ENCODE results near the gene SLMAP.
"Not testable (repeated sequence)": the region's sequence is repeated elsewhere in the genome, so short reads cannot be mapped to it uniquely, and the experiment has no call there.

The SLMAP gene

DNA sequence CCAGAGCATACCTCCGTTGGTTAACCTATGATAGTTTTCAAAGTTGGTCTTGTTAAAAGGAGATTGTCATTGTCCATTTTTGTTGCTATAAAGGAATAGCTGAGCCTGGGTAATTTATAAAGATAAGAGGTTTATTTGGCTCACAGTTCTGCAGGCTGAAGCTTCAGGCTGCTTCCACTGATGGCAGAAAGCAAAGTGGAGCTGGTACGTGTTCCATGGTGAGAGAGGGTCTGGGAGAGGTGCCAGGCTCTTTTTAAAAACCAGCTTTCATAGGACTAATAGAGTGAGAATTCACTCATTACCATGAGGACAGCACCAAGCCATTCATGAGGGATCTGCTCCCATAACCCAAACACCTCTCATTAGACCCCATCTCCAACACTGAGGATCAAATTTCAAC, 107.3 kb downstream of the SLMAP start:
- no peaks in the 10 kb centered on the region for H3K27me3 ChIP-seq (ENCODE audit: control insufficient read depth, insufficient read depth, low read length)
- peaks cover 20% of the 10 kb centered on the region for H3K36me3 ChIP-seq (ENCODE audit: insufficient read depth, low read length)
- H3K9ac ChIP-seq (ENCODE audit: low read depth, low read length) = no peak overlapping the region
- H3K9me3 ChIP-seq (replicated peaks; ENCODE audit: low read length) = no peaks in the 10 kb centered on the region
- no peak overlapping the region for H3K4me3 ChIP-seq (ENCODE audit: low read length)
- no peaks in the 10 kb centered on the region for H3K4me1 ChIP-seq (ENCODE audit: control insufficient read depth, insufficient read depth, low read length)
- H3K4me2 ChIP-seq (ENCODE audit: low read length) = no peak overlapping the region

DNA sequence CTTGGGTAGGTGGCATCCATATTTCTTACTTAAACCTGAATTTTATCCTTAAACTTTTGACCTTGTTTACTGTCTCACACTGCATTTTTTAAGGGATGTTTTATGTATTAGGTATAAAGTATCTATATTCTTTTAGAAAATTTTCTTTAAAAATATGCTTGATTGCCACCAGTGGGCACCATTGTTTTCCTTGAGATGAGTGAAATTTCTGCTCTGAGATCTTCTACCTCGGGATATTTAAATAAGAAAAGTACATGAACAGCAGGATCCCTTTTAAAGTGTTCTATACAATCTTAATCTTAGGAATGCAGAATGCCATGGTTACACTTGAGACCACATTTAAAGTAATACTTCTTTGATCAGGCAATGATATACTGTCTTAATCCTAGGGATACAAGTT, 108.7 kb downstream of the SLMAP start:
- Histone ChIP-seq H3K36me3 (ENCODE audit: insufficient read depth, low read length) (peaks cover 7% of the 10 kb centered on the region), H3K9me3 (replicated peaks; ENCODE audit: low read length) (no peaks in the 10 kb centered on the region), H3K9ac (ENCODE audit: low read depth, low read length) (no peak overlapping the region), H3K27me3 (ENCODE audit: control insufficient read depth, insufficient read depth, low read length) (no peaks in the 10 kb centered on the region), H3K4me1 (ENCODE audit: control insufficient read depth, insufficient read depth, low read length) (no peaks in the 10 kb centered on the region), H3K4me3 (ENCODE audit: low read length) (no peak overlapping the region), H3K4me2 (ENCODE audit: low read length) (no peak overlapping the region)

DNA sequence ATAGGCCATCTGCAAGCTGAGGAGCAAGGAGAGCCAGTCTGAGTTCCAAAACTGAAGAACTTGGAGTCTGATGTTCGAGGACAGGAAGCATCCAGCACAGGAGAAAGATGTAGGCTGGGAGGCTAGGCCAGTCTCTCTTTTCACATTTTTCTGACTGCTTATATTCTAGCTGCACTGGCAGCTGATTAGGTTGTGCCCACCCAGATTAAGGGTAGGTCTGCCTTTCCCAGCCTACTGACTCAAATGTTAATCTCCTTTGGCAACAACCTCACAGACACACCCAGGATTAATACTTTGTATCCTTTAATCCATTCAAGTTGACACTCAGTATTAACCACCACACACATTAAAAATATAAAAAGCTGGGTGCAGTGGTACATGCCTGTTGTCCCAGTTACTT, 113.0 kb downstream of the SLMAP start:
- not testable (repeated sequence) for H3K9ac ChIP-seq (ENCODE audit: low read depth, low read length); H3K4me2 ChIP-seq (ENCODE audit: low read length); H3K27me3 ChIP-seq (ENCODE audit: control insufficient read depth, insufficient read depth, low read length); H3K4me3 ChIP-seq (ENCODE audit: low read length); H3K4me1 ChIP-seq (ENCODE audit: control insufficient read depth, insufficient read depth, low read length); H3K36me3 ChIP-seq (ENCODE audit: insufficient read depth, low read length); H3K9me3 ChIP-seq (replicated peaks; ENCODE audit: low read length)

DNA sequence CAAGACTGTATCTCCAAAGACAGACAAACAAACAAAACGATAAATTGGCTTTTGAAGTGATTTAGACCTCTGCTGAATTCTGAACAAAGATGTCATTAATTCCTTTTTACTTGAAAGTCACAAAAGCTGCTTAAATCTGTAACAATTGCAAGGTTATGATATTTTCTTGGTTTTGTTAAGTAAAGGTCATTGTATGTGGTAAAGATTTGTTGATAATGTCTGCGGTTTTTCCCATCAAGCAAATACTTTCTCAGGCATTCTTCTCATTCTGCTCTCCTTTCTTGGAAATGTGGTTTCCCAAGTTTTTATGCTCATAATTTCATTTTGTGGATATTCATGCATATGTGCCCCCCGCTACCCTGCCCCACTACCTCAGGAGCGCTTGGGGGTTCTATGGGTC, 116.5 kb downstream of the SLMAP start:
- H3K4me1 ChIP-seq (ENCODE audit: control insufficient read depth, insufficient read depth, low read length) = no peaks in the 10 kb centered on the region
- H3K9me3 ChIP-seq (replicated peaks; ENCODE audit: low read length) = no peaks in the 10 kb centered on the region
- no peak overlapping the region for H3K9ac ChIP-seq (ENCODE audit: low read depth, low read length)
- no peaks in the 10 kb centered on the region for H3K27me3 ChIP-seq (ENCODE audit: control insufficient read depth, insufficient read depth, low read length)
- H3K36me3 ChIP-seq (ENCODE audit: insufficient read depth, low read length) = no peaks in the 10 kb centered on the region
- no peak overlapping the region for H3K4me3 ChIP-seq (ENCODE audit: low read length)
- H3K4me2 ChIP-seq (ENCODE audit: low read length) = no peak overlapping the region

- Histone ChIP-seq H3K4me1 (ENCODE audit: control insufficient read depth, insufficient read depth, low read length) (no peaks in the 10 kb centered on the region), H3K9me3 (replicated peaks; ENCODE audit: low read length) (no peaks in the 10 kb centered on the region), H3K4me3 (ENCODE audit: low read length) (no peak overlapping the region), H3K4me2 (ENCODE audit: low read length) (no peak overlapping the region), H3K36me3 (ENCODE audit: insufficient read depth, low read length) (no peaks in the 10 kb centered on the region), H3K27me3 (ENCODE audit: control insufficient read depth, insufficient read depth, low read length) (no peaks in the 10 kb centered on the region), H3K9ac (ENCODE audit: low read depth, low read length) (no peak overlapping the region)
These were observed 120.5 kb downstream of the SLMAP start for GRCh38 chr3:57876632-57877031.

- H3K9me3 ChIP-seq (replicated peaks; ENCODE audit: low read length) = no peaks in the 10 kb centered on the region
- no peak overlapping the region for H3K9ac ChIP-seq (ENCODE audit: low read depth, low read length)
- no peak overlapping the region for H3K4me2 ChIP-seq (ENCODE audit: low read length)
- no peak overlapping the region for H3K4me3 ChIP-seq (ENCODE audit: low read length)
- H3K36me3 ChIP-seq (ENCODE audit: insufficient read depth, low read length) = no peaks in the 10 kb centered on the region
- no peaks in the 10 kb centered on the region for H3K27me3 ChIP-seq (ENCODE audit: control insufficient read depth, insufficient read depth, low read length)
- no peaks in the 10 kb centered on the region for H3K4me1 ChIP-seq (ENCODE audit: control insufficient read depth, insufficient read depth, low read length)
These were observed 121.0 kb downstream of the SLMAP start for GRCh38 chr3:57877116-57877515.

GRCh38 chr3:57884436-57884835, 128.3 kb downstream of the SLMAP start:
- not testable (repeated sequence) for H3K36me3 ChIP-seq (ENCODE audit: insufficient read depth, low read length); H3K9me3 ChIP-seq (replicated peaks; ENCODE audit: low read length); H3K4me3 ChIP-seq (ENCODE audit: low read length); H3K4me2 ChIP-seq (ENCODE audit: low read length); H3K27me3 ChIP-seq (ENCODE audit: control insufficient read depth, insufficient read depth, low read length); H3K4me1 ChIP-seq (ENCODE audit: control insufficient read depth, insufficient read depth, low read length); H3K9ac ChIP-seq (ENCODE audit: low read depth, low read length)

DNA sequence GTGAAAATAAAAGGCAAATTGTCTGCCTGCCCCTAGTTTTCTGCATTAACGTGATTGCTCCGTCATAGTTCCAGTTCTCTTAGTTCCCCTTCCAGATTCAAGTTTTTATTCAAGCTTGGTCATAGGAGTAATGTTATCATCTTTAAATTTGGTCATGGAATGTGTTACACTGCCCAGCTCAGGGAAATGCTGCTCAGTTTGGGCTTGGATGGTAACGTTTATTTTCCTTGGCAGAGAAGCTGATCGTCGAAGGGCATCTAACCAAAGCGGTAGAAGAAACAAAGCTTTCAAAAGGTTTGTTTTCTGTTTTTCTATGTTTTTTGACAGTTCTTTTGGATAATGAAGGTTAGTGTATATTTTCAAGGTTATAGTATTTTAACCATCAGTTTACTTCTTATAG, 133.7 kb downstream of the SLMAP start:
- H3K4me3 ChIP-seq (ENCODE audit: low read length) = no peak overlapping the region
- H3K9ac ChIP-seq (ENCODE audit: low read depth, low read length) = no peak overlapping the region
- H3K36me3 ChIP-seq (ENCODE audit: insufficient read depth, low read length) = peaks cover 7% of the 10 kb centered on the region

GRCh38 chr3:57890874-57891273, 134.8 kb downstream of the SLMAP start:
- Histone ChIP-seq H3K9ac (ENCODE audit: low read depth, low read length) (no peak overlapping the region), H3K4me2 (ENCODE audit: low read length) (no peak overlapping the region), H3K9me3 (replicated peaks; ENCODE audit: low read length) (no peaks in the 10 kb centered on the region), H3K27me3 (ENCODE audit: control insufficient read depth, insufficient read depth, low read length) (no peaks in the 10 kb centered on the region), H3K4me1 (ENCODE audit: control insufficient read depth, insufficient read depth, low read length) (no peaks in the 10 kb centered on the region), H3K4me3 (ENCODE audit: low read length) (no peak overlapping the region), H3K36me3 (ENCODE audit: insufficient read depth, low read length) (peaks cover 7% of the 10 kb centered on the region)

More for the DNA sequence above, 133.7 kb downstream of the SLMAP start:
- Histone ChIP-seq H3K4me2 (ENCODE audit: low read length) (no peak overlapping the region), H3K27me3 (ENCODE audit: control insufficient read depth, insufficient read depth, low read length) (no peaks in the 10 kb centered on the region), H3K4me1 (ENCODE audit: control insufficient read depth, insufficient read depth, low read length) (no peaks in the 10 kb centered on the region), H3K9me3 (replicated peaks; ENCODE audit: low read length) (no peaks in the 10 kb centered on the region)

- no peak overlapping the region for H3K4me3 ChIP-seq (ENCODE audit: low read length)
- H3K9me3 ChIP-seq (replicated peaks; ENCODE audit: low read length) = no peaks in the 10 kb centered on the region
- no peak overlapping the region for H3K9ac ChIP-seq (ENCODE audit: low read depth, low read length)
- no peaks in the 10 kb centered on the region for H3K27me3 ChIP-seq (ENCODE audit: control insufficient read depth, insufficient read depth, low read length)
- no peaks in the 10 kb centered on the region for H3K4me1 ChIP-seq (ENCODE audit: control insufficient read depth, insufficient read depth, low read length)
- H3K4me2 ChIP-seq (ENCODE audit: low read length) = no peak overlapping the region
- peaks cover 15% of the 10 kb centered on the region for H3K36me3 ChIP-seq (ENCODE audit: insufficient read depth, low read length)
These were observed 136.3 kb downstream of the SLMAP start for GRCh38 chr3:57892423-57892822.

DNA sequence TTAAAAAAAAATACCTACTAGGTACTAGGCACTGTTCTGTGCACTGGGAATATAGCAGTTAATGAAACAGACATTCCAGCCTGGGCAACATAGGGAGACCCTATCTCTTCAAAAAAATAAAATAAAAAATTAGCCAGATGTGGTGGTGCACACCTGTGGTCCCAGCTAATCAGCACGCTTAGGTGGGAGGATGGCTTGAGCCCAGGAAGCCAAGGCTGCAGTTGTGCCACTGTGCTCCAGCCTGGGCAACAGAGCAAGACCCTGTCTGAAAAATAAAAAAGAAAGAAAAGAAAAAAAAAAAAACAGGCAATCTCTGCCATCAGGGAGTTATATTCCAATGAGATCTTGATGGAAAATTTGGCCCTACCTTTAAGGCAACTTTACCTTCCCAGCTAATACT, 137.0 kb downstream of the SLMAP start:
- H3K9me3 ChIP-seq (replicated peaks; ENCODE audit: low read length) = no peaks in the 10 kb centered on the region
- no peaks in the 10 kb centered on the region for H3K4me1 ChIP-seq (ENCODE audit: control insufficient read depth, insufficient read depth, low read length)
- no peaks in the 10 kb centered on the region for H3K27me3 ChIP-seq (ENCODE audit: control insufficient read depth, insufficient read depth, low read length)
- H3K4me2 ChIP-seq (ENCODE audit: low read length) = no peak overlapping the region
- no peak overlapping the region for H3K4me3 ChIP-seq (ENCODE audit: low read length)
- no peak overlapping the region for H3K9ac ChIP-seq (ENCODE audit: low read depth, low read length)
- peaks cover 12% of the 10 kb centered on the region for H3K36me3 ChIP-seq (ENCODE audit: insufficient read depth, low read length)

- H3K4me1 ChIP-seq (ENCODE audit: control insufficient read depth, insufficient read depth, low read length) = no peaks in the 10 kb centered on the region
- no peak overlapping the region for H3K9ac ChIP-seq (ENCODE audit: low read depth, low read length)
- H3K27me3 ChIP-seq (ENCODE audit: control insufficient read depth, insufficient read depth, low read length) = no peaks in the 10 kb centered on the region
- peaks cover 12% of the 10 kb centered on the region for H3K36me3 ChIP-seq (ENCODE audit: insufficient read depth, low read length)
- no peak overlapping the region for H3K4me3 ChIP-seq (ENCODE audit: low read length)
- no peaks in the 10 kb centered on the region for H3K9me3 ChIP-seq (replicated peaks; ENCODE audit: low read length)
- no peak overlapping the region for H3K4me2 ChIP-seq (ENCODE audit: low read length)
These were observed 137.6 kb downstream of the SLMAP start for GRCh38 chr3:57893668-57894067.

Data from skeletal muscle satellite cell (primary cell).